Astrocyte (in vitro differentiated cells and primary cell): Measurements from ENCODE around the gene ZNF674. TPM values are rescaled to one million over a fixed set of nuclear protein-coding genes. Genes with fewer than 3 reads are reported as not detected.
A peak's percentile ranks its signal among the peaks of the same experiment; 100 is the strongest.
"Not testable (repeated sequence)": the region's sequence is repeated elsewhere in the genome, so short reads cannot be mapped to it uniquely, and the experiment has no call there.

Experiments used
- DNase-seq: peaks from one replicate; pipeline ENCODE4 v3.0.0-alpha.2; 2010; ENCODE audit warnings: low read depth
- FAIRE-seq: peaks from 2 replicates; lab custom pipeline; 2011; peaks lifted over from hg19 to GRCh38; lab: Jason Lieb, UNC
- H2AFZ ChIP-seq: 2 replicates; pipeline ENCODE4 v1.6.0; 2012; ENCODE audit warnings: low read depth, low read length, inconsistent platforms
- H3K27ac ChIP-seq: 2 replicates; pipeline ENCODE4 v1.5.1; 2011; ENCODE audit warnings: low read depth, low read length, inconsistent platforms
- H3K27me3 ChIP-seq: 2 replicates; pipeline ENCODE4 v1.6.0; 2011; ENCODE audit warnings: low read length, inconsistent platforms; ENCODE audit not compliant: insufficient read depth
- H3K36me3 ChIP-seq: 2 replicates; pipeline ENCODE4 v1.5.1; 2011; ENCODE audit warnings: low read length, inconsistent platforms; ENCODE audit not compliant: insufficient read depth
- H3K4me1 ChIP-seq: 2 replicates; pipeline ENCODE4 v1.5.1; 2011; ENCODE audit warnings: low read length, inconsistent platforms; ENCODE audit not compliant: insufficient read depth
- H3K4me2 ChIP-seq: 2 replicates; pipeline ENCODE4 v1.6.0; 2012; ENCODE audit warnings: low read length, inconsistent platforms
- H3K4me3 ChIP-seq: 2 replicates; pipeline ENCODE4 v1.5.1; 2011; ENCODE audit warnings: low read depth, mild to moderate bottlenecking, low read length, inconsistent platforms; ENCODE audit not compliant: insufficient read depth
- H3K79me2 ChIP-seq: 2 replicates; pipeline ENCODE4 v1.6.0; 2012; ENCODE audit warnings: mild to moderate bottlenecking, low read length, inconsistent platforms; ENCODE audit not compliant: insufficient read depth
- H3K9ac ChIP-seq: 2 replicates; pipeline ENCODE4 v1.6.0; 2012; ENCODE audit warnings: mild to moderate bottlenecking, low read length, inconsistent platforms
- H3K9me3 ChIP-seq: 2 replicates; pipeline ENCODE4 v1.5.1; 2012; ENCODE audit warnings: low read depth, mild to moderate bottlenecking, low read length, inconsistent platforms; ENCODE audit not compliant: insufficient read depth
- H4K20me1 ChIP-seq: 2 replicates; pipeline ENCODE4 v1.6.0; 2012; ENCODE audit warnings: low read length, inconsistent platforms; ENCODE audit not compliant: insufficient read depth
- H3K27ac Mint-ChIP-seq: one replicate; pipeline ENCODE4 v1.8.0; 2021; ENCODE audit warnings: mild to moderate bottlenecking, mixed read lengths; ENCODE audit not compliant: unreplicated experiment
- H3K27me3 Mint-ChIP-seq: one replicate; pipeline ENCODE4 v1.8.0; 2021; ENCODE audit warnings: low read depth, mixed read lengths; ENCODE audit not compliant: unreplicated experiment
- H3K36me3 Mint-ChIP-seq: one replicate; pipeline ENCODE4 v1.8.0; 2021; ENCODE audit warnings: low read depth, mixed read lengths; ENCODE audit not compliant: unreplicated experiment
- H3K4me1 Mint-ChIP-seq: one replicate; pipeline ENCODE4 v1.8.0; 2021; ENCODE audit warnings: low read depth, mixed read lengths; ENCODE audit not compliant: unreplicated experiment
- H3K4me3 Mint-ChIP-seq: one replicate; pipeline ENCODE4 v1.8.0; 2021; ENCODE audit warnings: mild to moderate bottlenecking, moderate library complexity, mixed read lengths; ENCODE audit not compliant: unreplicated experiment
- H3K9me3 Mint-ChIP-seq: one replicate; pipeline ENCODE4 v1.8.0; 2021; ENCODE audit warnings: mild to moderate bottlenecking, mixed read lengths; ENCODE audit not compliant: unreplicated experiment
- EZH2 ChIP-seq: IDR thresholded peaks from 2 replicates; pipeline ENCODE4 v1.6.1; 2012; ENCODE audit warnings: mild to moderate bottlenecking, low read length, inconsistent platforms; ENCODE audit not compliant: insufficient read depth
- total RNA-seq: library from RNA; stranded (reverse); gene quantifications from 2 replicates; pipeline ENCODE4 v1.2.1, GENCODE V29; 2021
- TF ChIP-seq, protein P1 (sequence below): IDR thresholded peaks from 2 replicates; pipeline ENCODE4 v1.5.1; 2011; ENCODE audit warnings: low read depth, mild to moderate bottlenecking, inconsistent platforms, low read length, moderate library complexity; ENCODE audit not compliant: insufficient read depth

ZNF674 gene
- total RNA-seq, 1 donor from 2014 or later = 5.5 TPM

DNA sequence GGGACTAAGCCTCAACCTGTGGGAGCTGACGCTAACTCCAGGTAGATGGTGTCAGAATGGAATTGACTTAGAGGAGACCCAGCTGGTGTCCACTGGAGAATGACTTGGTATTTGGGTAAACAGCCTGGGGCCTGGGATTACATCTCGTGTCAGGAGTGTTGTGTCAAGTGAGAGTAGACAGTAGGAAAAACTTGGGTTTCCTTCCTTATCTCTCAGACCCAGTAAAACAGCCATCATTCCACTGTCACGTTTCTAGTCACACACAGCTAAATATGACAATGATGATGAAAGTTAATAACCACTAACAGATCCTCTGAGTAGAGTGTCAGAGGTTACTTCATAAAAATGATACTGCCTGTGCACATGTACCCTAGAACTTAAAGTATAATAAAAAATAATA lies 13.8 kb downstream of the ZNF674 start:
- DNase-seq (no peak), FAIRE-seq (no peak)
- Histone ChIP-seq H2AFZ (no peak overlapping the region), H4K20me1 (no peaks in the 10 kb centered on the region), H3K4me2 (no peak overlapping the region), H3K27me3 (no peaks in the 10 kb centered on the region), H3K36me3 (no peaks in the 10 kb centered on the region), H3K27ac (no peak overlapping the region), H3K9me3 (no peaks in the 10 kb centered on the region), H3K4me1 (no peaks in the 10 kb centered on the region), H3K79me2 (no peaks in the 10 kb centered on the region), H3K9ac (no peak overlapping the region), H3K4me3 (no peak overlapping the region)
- Mint-ChIP-seq H3K4me1 (peaks cover 4% of the 10 kb centered on the region), H3K27ac (no peak overlapping the region), H3K4me3 (no peak overlapping the region), H3K36me3 (no peaks in the 10 kb centered on the region), H3K9me3 (no peaks in the 10 kb centered on the region), H3K27me3 (no peaks in the 10 kb centered on the region)
- TF ChIP-seq, protein P1, sequence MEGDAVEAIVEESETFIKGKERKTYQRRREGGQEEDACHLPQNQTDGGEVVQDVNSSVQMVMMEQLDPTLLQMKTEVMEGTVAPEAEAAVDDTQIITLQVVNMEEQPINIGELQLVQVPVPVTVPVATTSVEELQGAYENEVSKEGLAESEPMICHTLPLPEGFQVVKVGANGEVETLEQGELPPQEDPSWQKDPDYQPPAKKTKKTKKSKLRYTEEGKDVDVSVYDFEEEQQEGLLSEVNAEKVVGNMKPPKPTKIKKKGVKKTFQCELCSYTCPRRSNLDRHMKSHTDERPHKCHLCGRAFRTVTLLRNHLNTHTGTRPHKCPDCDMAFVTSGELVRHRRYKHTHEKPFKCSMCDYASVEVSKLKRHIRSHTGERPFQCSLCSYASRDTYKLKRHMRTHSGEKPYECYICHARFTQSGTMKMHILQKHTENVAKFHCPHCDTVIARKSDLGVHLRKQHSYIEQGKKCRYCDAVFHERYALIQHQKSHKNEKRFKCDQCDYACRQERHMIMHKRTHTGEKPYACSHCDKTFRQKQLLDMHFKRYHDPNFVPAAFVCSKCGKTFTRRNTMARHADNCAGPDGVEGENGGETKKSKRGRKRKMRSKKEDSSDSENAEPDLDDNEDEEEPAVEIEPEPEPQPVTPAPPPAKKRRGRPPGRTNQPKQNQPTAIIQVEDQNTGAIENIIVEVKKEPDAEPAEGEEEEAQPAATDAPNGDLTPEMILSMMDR = no peak
- TF ChIP-seq EZH2 = no peak

DNA sequence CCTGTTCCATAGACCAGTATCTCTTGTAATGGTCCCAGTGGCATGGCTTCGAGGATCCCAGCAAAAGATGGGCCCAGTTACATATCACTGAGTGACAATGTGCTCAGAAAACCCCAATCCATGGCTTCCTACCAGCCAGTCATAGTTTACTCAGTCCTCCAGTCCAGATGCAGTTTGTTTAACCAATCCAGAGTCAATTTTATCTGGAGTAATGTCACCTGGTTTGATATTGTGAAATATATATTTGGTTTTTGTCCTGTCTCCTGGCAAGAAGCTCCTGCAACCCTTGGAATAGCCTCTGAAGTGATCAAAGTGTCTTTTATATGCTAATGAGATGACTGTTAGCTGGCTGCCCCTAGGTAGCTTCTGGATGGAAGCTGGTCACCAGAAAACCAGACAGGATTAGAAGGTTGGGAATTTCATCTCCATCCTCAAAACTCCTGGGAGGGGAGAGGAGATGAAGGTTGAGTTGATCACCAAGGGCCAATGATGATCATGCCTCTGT lies 14.8 kb downstream of the ZNF674 start:
- peak; percentile 59 for FAIRE-seq
- not testable (repeated sequence) for H3K27ac Mint-ChIP-seq

DNA sequence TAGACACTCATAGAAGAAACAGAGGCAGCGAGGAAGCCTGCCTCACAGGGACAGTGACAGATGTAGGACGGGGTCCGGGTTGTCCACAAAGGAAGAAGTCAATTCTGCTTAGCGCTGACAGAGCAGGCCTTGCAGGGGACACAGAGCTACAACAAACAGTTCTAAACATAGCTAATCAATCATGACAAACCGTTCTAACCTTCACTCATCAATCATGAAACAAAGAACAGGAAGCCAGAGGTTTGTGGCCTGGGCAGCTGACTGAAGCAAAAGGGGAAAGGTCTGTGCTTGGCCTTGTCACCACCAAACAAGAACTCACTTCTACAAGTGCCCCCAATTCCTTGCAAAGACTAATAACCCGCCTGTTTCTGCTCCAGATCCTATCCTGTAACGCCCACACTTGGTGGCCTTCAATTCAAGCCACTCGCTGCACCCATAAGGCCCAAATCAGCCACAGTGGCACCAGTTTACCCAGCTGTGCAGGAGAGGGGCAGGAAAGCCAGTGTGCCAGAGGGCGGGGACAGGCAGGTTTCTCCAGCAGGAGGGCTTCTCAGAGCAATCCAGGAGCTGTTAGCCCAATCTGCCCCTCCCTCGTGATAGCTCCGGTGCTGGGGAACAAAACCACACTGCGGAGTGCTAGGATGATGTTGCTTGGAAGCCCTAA lies 15.3 kb downstream of the ZNF674 start:
- not testable (repeated sequence) for H3K4me3 Mint-ChIP-seq, H3K27ac ChIP-seq, H3K36me3 ChIP-seq, H3K9me3 Mint-ChIP-seq, H3K4me1 Mint-ChIP-seq, H3K9me3 ChIP-seq, H3K27me3 Mint-ChIP-seq, H3K9ac ChIP-seq, H3K36me3 Mint-ChIP-seq, H2AFZ ChIP-seq, FAIRE-seq, H3K4me1 ChIP-seq, H4K20me1 ChIP-seq, DNase-seq, H3K27ac Mint-ChIP-seq, H3K27me3 ChIP-seq, H3K4me2 ChIP-seq, H3K79me2 ChIP-seq, H3K4me3 ChIP-seq

More for the DNA sequence above, 14.8 kb downstream of the ZNF674 start:
- DNase-seq, H3K4me2 ChIP-seq, H3K4me3 ChIP-seq, H3K27me3 ChIP-seq, H3K4me1 ChIP-seq, H3K36me3 Mint-ChIP-seq, H3K79me2 ChIP-seq, H3K36me3 ChIP-seq, H3K9me3 ChIP-seq, H3K9me3 Mint-ChIP-seq, H3K9ac ChIP-seq, H3K4me3 Mint-ChIP-seq, H2AFZ ChIP-seq, H3K27ac ChIP-seq, H3K4me1 Mint-ChIP-seq, H4K20me1 ChIP-seq, H3K27me3 Mint-ChIP-seq: not testable (repeated sequence)

DNA sequence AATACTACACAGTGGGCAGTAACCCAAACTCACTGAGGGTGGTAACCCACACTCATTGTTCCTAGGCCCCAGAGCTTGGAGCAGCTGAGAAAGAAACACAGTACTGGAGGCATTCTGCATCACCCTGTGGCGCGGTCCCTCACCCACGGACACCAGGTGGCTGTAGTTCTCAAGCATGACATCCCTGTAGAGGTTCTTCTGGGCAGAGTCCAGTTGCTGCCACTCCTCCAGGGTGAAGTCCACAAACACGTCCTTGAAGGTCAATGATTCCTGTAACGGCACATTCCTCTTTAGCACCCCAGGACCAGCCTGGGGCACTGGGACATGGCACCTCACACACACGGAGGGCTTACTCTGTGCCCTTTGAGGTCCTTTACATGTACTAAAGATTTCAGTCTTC lies 16.6 kb downstream of the ZNF674 start:
- H3K4me3 ChIP-seq, H3K36me3 ChIP-seq, H3K9me3 Mint-ChIP-seq, H3K27me3 Mint-ChIP-seq, H3K27me3 ChIP-seq, H3K9ac ChIP-seq, H3K27ac Mint-ChIP-seq, H3K4me2 ChIP-seq, H3K4me3 Mint-ChIP-seq, H3K4me1 ChIP-seq, H3K79me2 ChIP-seq, H3K4me1 Mint-ChIP-seq, H2AFZ ChIP-seq, H4K20me1 ChIP-seq, H3K27ac ChIP-seq, H3K36me3 Mint-ChIP-seq, DNase-seq, H3K9me3 ChIP-seq: not testable (repeated sequence)
- peak; percentile 97 for FAIRE-seq
